Left renal pelvis (tissue), 4 donors: ENCODE measurements around the gene PODNL1. TPM values are rescaled to one million over a fixed set of nuclear protein-coding genes. Genes with fewer than 3 reads are reported as not detected.

Experiments used
- DNase-seq, 4 donors: peaks; one replicate each; pipeline ENCODE4 v3.0.0-alpha.2; 2013; ENCODE audit warnings: low read depth in 4 of 4, low spot score in 3 of 4
- polyA plus RNA-seq, 4 donors: library from polyadenylated mRNA; unstranded; fragments of 120-200 nt; gene quantifications; one replicate each; pipeline ENCODE4 v1.2.1, GENCODE V29; 2013; ENCODE audit not compliant: insufficient read length in 4 of 4

Gene PODNL1
- polyA plus RNA-seq, 4 donors, result 0.86 to 1.7 (median 1.4) TPM

- DNase-seq, result no peak
These were observed 35.1 kb downstream of the PODNL1 start for GRCh38 chr19:13902993-13903555.

DNA sequence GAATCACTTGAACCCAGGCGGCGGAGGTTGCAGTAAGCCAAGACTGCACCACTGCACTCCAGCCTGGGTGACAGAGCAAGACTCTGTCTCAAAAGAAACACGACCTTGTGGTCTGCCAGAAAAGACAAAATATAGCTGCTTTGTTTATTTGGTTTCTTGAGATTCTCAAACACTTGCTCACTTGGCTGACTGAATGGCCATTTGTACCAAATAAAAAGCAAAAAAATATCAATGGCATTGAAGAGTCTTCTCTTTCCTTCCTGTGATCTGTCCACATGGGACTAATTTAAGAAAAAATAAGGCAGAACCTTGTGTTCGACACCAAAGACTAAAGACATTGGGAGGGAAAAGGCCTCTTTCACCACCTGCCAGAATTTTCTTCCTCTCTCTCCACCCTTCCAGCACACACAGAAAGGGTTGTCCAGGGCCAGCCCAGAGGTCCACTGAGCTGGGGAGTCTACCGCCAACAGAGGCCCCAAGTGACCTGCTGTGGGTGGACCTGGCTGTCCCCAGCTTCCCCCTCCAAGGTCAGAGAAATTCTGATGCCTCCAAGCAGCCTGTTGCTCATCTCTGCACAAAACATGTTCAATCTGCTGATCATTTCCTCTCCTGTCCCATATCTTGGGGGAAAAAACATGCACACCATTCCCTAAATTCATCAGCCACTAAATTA, 38.2 kb downstream of the PODNL1 start:
- DNase-seq, result no peak

- no peak for DNase-seq
These were observed 38.8 kb downstream of the PODNL1 start for GRCh38 chr19:13899393-13899792.

GRCh38 chr19:13896227-13896626, 42.0 kb downstream of the PODNL1 start:
- DNase-seq, result no peak

GRCh38 chr19:13894552-13894951, 43.7 kb downstream of the PODNL1 start:
- no peak for DNase-seq

- no peak for DNase-seq
These were observed 45.3 kb downstream of the PODNL1 start for GRCh38 chr19:13892870-13893269.

- DNase-seq, result no peak
These were observed 48.1 kb downstream of the PODNL1 start for GRCh38 chr19:13890136-13890535.

DNA sequence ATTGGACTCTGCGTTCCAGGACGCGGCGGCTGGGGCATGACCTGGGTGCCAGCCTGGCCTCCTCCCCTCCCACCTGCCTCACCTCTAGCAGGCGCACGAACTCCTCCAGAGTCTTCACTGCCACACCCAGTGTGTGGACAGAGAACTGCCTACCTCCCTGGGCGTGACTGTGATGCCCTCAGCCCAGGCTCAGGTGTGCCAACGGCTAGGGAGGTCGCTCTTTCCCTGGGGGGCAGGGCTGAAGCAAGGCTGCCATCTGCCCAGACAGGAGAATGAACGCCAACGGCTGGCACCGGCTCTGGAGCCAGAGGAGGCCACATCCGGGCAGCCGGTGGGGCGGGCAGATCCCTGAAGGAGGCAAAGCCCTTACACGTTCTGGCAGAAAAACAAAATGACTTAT, 49.9 kb downstream of the PODNL1 start:
- no peak for DNase-seq

DNA sequence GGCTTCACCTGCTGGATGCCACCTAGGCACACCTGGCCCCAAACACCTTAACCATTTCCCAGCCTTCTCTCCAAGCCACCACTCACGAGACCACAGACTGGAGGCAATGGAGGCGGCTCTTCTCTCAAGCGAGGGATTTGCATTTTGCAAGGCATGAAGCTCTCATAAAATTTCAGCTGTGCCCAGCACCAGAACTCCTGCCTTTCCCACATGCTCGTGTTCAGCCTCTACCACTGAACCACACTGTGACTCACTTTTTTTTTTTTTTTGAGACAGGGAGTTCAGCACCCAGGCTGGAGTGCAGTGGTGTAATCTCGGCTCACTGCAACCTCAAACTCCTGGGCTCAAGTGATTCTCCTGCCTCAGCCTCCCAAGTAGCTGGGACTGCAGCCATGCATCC, 50.7 kb downstream of the PODNL1 start:
- DNase-seq, result no peak

DNA sequence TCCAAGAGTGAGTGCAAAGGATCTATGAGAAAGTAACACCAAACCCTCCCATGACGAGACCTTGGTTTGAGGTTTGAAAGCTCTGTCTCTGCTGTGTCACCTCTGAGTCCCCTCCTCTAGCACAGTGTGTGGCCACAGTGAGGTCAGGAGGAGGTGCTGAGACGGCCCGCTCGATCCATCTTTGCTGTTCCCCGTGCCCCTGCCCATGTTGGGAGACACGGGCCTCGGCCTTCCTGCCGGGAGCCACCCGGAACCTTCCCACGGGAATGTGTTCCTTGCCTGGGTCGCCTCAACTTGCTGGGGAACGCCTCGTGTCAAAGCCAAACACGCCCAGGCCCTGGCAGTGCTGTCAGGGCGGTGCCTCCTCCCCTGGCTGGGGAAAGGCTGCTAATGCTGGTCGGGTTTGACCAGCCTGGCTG, 51.2 kb downstream of the PODNL1 start:
- DNase-seq, result no peak

DNA sequence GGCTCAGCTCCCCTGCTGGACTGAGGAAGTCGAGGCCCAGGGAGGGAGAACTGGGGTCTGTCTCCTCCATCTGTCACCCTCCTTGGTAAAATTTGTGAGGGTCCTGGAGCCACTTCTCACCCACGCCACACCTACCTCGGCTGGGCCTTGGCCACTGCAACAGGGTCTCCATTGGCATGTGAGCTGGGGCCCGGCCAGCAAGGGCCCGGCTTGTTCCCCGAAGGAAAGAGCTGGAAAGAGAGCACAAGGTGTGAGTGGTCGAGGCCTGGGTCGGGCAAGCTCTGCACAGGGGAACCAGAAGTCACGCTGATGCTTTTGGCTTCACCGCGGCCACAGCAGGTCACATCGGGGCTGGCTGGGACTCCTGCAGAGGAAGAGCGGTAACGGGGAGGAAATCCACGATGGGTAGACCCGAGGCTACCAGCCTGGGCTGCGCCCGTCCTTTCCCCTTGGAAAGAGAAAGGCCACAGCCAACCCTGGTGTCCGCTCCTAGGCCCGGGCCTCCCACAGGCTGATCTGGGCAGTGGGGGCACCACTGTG, 52.3 kb downstream of the PODNL1 start:
- DNase-seq, result no peak

DNA sequence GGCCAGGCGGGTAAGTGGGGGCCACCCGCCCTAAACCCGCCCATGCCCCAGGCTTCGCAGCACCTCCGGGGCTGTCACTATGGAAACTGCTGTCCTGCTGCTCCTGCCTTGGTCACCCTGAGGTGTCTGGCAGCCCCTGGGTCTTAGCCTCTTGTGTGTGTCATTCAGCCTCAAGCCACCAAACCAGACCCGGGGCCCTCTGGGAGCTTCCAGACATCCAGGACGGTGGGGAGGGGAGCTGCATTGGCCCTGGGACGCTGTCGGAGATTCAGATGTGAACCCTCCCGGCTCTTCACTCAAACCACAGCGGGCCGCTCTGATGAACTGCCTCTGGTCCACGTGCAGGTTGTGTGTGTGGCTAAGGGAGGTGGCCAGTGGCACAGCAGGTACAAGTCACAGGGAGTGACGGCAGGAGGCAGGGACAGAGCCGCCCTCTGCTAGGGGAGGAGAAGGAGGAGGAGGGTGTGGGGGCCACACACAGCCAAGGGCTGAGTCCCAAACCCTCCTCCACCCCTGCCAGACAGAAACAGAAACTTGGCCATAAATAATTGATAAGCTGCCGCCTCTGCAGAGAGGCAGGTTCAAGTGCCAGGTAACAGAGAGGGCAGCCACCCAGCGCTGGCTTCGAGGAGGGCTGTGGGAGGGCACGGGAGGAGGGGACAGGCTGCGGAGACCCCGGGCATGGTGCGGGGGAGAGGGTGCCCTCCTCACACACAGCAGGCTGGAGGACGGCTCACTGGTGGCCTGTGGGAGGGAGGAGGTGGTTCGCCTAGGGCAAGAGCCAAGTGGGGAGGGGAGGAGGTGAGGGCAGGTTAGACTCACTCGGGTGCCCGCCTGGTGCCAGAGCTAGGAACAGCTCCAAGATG, 53.3 kb downstream of the PODNL1 start:
- DNase-seq, result no peak

GRCh38 chr19:13883516-13884064, 54.6 kb downstream of the PODNL1 start:
- DNase-seq, result no peak

DNA sequence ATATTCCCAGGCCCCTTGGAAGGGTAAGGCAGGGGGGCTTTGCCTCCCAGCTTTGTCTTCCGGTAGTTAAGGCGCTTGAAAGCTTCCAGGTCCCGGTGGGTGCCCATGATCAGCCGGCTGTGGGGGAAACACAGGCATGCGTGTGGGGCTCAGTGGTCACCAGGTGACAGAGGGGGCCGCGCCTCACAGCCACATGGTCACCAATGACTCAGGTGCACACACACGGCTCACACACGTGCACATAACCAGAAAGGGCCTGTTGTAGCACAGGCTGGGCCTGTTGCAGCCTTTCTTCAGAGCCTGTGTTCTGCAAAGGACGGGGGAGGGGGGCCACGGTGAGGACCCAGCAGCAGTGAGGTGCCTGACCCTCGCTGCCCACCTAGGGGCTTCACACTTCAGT, 55.4 kb downstream of the PODNL1 start:
- DNase-seq, result no peak

GRCh38 chr19:13882419-13882795, 55.8 kb downstream of the PODNL1 start:
- DNase-seq, result no peak

DNA sequence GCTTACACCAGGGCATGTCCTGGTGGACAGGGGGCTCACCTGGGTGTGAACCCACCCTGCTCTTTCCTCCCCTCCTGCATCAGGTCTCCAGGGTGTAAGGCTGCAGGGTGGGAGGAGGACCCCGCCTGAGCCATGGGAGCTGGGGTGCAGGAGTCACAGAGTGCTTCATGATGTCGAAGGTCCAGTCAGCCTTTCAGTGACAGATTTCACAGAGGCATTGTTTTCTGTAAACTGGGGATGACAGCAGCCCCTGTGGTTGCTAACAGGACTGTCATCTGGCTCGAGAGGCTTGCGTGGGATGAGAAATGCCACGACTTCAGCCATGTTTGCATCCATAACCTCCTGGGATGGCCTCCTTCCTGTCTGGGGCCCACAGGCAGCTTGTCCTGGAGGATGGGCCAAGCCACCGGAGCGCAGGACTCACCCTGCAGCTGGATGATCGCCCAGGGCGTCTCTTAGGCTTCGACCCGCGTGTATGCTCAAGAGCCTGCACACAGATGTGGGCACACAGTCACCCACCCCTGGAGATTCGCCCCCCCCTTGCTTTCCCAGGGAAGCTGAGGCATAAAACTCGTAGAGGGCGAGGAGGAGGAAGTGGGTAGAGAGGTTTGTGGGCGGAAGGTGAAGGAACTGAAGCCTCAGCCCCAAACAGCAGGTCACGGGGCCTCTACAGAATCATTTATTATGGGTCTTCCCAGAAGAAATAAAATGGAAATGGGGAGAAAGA, 56.4 kb downstream of the PODNL1 start:
- DNase-seq, result no peak

- DNase-seq, result no peak
These were observed 56.9 kb downstream of the PODNL1 start for GRCh38 chr19:13881251-13881691.
